SH-SY5Y (cell line): ENCODE results near the gene FRK.

Experiments
- GATA2 ChIP-seq: IDR thresholded peaks from 2 replicates; pipeline ENCODE4 v1.6.1; 2011; ENCODE audit warnings: mild to moderate bottlenecking, low read depth, low read length
- GATA3 ChIP-seq: IDR thresholded peaks from 2 replicates; pipeline ENCODE4 v1.6.1; 2011; ENCODE audit warnings: low read depth, mild to moderate bottlenecking, low read length, moderate library complexity

DNA sequence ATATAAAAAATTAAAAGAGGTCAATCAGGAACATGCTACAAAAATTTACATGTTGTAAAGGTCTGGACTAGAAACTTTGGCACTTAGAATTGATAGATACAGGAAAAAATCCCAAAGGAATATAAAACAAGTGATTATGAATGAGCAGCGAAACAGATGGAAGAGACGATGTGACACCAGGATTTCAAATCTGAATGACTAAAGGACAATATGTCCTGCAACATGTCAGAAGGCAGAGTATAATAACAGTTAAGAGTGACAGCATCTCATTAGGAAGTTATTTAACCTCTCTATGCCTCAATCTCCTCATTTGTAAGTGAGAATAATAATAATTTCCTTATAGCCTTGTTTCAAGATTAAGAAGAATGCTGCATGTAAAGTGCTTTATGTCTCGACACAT lies 50.3 kb downstream of the FRK start:
- no peak for TF ChIP-seq GATA2
- no peak for TF ChIP-seq GATA3
